Fibroblast of upper back skin (primary cell): ENCODE data around the gene OR4D9.
"Not testable (repeated sequence)": the region's sequence is repeated elsewhere in the genome, so short reads cannot be mapped to it uniquely, and the experiment has no call there.

Experiments used
- DNase-seq: peaks from one replicate; pipeline ENCODE4 v3.0.0-alpha.2; 2013

OR4D9 gene

DNA sequence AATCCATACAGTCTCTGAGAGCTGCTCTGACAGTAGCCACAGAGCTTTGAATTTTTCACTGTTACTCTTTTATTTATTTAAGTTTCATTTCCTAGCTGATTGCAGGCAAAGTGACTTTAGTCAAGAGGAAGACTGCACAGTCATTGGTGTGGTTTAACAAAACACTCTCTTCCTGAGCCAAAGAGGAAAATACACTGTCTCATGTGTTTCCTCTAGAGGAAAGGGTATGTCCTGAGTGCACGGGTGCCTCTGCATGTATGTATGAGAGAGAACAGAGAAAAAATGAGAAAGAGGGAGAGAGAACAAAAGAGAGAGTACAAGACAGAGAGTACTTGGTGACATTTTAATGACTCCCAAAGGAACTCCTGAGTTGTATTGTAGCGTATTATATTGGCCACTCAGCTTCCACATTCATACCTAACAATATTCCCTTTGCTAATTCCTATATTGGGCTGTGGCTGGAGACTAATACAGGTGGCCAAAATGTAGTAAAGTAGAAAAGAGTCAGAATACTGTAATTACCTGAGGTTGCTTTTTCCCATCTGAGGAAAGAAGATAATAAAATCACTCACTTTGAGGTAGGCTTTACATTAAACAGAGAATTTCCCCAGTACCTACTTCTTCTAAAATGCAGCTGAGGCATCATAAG is at the start of gene OR4D9:
TSS of gene OR4D9 (plus strand) at position 599 of the 649 bp plus-strand sequence. CDS start 3,374 bp downstream, outside the sequence.
- DNase-seq: no peak

DNA sequence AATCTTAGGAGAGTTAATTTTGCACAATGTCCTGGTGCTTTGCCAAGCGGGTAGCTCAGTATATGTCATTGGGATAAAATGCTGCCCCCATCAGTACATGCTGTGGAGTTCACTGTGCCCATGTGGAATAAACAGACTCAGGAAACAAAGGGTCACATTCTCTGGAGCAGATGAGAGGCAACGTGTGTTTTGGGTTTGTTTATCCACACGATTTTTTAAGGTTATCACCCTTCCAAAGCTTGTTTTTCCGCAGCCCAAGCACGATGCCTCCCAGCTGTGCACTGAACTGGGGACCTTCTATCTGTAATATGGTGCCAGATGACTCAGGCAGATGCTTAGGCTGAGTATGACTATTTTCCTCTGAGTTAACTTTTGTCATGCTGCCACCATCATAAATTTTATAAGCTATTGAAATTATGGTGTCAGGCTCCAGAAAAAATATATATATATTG is 48.1 kb upstream of the OR4D9 start:
- no peak for DNase-seq

DNA sequence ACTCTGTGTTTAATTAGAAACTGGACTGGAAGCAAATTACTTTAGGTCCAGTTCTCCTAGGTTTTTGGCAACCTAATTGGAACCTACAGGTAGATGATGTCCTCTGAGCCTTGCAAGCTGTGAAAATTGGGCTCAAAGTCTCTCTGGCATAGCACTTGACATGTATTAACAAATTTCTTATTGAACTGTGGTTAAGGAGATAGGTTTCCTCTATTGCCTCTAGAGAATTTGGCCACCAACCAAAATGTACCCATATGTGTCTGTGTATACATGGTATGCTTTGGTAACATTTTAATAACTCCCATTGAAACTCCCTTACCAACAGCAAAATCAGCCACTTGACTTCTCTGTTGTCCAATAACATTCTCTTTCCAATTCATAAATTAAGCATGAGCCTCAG is 38.3 kb upstream of the OR4D9 start, which contains the start of gene OR4D10:
TSS of gene OR4D10 (plus strand) at position 301 of the 400 bp plus-strand sequence. CDS start 4,115 bp downstream, outside the sequence.
- DNase-seq: no peak

DNA sequence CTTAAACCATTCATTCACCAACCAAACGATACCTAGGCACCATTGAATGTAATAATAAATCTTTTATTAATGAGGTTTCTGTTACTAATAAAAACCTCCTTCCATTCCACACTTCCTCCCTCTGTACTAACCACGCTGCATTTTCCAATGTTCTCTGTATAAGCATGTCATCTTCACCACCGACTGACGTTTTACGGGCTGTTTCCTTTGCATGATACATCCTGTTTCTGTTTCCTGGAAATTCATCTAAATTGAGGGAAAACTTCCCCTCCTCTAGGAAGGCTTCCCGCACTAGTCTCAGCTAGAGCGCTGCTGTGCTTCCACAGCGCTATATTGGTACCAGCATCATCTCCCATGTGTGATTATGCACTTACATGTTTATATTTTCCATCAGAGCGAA is 36.2 kb upstream of the OR4D9 start:
- DNase-seq: no peak

DNA sequence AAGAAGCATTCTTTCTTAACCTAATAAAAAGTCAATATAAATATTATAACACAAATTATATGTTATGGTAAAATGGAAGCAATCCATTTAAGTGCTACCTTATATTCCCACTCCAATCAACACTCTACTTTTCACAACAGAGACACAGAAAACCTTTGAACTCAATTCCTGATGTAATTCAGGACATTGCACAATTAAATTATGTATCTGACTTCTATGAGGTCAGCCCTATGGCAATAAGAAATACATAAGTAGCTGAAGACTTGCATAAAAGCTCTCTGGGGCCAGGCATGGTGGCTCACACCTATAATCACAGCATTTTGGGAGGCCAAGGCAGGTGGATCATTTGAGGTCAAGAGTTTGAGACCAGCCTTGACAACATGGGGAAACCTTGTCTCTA is 31.4 kb upstream of the OR4D9 start:
- DNase-seq: no peak

DNA sequence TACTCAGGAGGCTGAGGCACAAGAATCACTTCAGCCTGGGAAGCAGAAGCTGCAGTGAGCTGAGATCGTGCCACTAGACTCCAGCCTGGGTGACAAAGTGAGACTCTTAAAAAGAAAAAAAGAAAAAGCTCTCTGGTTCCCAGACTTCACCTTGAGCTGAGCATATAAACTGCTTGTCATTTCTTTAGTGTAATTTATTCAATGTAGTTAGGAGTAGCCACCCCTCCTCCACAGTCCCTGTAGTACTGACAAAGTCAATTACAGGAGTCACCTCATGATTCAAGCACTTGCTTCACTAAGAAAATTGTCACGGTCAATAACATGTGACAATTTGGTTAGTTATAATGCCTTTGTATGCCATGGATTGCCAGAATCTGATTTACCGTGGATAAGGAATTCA is 31.0 kb upstream of the OR4D9 start:
- no peak for DNase-seq

DNA sequence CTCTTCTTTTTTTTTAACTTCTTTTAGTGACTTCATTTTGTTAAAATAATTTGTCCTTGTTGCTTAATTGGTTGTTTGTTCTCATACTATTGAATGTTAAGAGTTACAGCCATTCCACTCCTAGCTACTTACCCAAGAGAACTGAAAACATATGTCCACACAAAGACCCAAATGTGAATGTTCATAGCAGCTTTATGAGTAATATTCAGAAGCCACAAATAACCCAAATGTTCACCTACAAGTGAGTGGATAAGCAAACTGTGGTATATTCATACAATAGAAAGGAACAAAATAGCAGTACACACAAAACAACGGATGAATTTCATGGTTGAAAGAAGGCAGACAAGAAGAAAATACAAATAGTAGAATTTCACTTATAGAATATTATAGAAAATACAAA is 9.4 kb upstream of the OR4D9 start:
- no peak for DNase-seq

DNA sequence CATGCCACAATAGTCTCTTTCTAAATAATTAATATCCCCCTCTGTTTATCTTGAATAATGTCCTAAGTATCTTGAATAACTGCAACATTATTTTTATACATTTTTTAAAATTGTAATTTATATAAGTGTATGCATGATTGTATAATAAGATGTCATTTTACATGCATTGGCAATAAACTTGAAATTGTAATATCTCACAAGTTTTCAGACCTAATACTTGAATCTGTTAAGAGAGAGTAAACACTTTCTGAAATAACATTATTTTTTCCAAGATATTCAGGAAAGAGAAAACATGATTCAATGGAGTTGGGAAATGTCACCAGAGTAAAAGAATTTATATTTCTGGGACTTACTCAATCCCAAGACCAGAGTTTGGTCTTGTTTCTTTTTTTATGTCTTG is 8.1 kb upstream of the OR4D9 start, which contains the start of gene OR4D11:
TSS of gene OR4D11 (plus strand) at position 301 of the 400 bp plus-strand sequence. CDS start at position 301, 0 bp downstream.
- no peak for DNase-seq

DNA sequence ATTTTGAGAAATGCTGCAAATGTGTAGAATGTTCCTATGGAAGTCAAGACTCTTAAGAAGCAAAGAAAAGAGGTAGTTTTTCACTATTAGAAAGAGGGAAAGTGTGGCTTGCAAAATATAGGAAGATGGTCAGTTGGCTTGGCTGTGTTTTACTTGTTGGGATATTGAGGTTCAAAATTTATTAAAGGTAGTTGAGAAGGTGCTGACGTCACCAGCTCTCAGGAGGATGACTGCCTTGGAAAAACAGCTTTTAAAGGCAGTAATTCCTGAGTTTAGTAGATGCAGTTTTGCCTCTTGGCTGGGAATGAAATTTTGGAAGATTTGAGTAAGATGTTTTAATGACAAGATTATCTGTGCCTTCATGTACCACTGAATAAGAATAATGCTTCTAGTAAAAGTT is 336 bp downstream of the OR4D9 start:
- DNase-seq: no peak

DNA sequence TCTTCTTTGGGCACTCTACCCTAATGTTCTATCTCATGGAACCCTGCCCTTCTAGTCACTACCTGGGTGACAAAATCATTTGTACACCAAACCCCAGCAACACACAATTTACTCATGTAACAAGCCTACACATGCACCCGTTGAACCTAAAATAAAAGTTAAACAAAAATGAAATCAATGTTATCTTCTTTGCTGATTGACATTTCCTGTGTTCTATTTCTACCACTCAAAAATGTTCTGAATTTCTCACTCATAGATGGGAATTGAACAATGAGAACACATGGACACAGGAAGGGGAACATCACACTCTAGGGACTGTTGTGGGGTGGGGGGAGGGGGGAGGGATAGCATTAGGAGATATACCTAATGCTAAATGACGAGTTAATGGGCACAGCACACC is 8.8 kb downstream of the OR4D9 start:
- DNase-seq: not testable (repeated sequence)

DNA sequence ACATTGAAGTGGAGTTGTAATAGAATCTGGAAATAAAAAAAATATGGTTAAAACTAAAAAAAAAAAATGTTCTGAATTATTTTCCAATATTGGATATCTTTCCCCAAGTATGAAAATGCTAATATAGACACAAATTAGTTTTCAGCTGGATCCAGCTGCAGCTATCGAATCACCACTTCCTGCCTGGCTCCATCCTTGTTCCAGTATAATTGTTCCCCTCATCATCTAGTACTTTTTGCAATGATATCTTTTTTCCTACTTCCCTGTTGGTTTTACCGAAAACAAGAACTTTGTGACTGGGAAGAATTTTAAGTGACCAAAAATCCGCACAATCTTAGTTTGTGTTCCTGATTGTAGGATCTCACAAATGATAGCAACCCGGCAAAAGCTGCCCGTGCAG is 9.4 kb downstream of the OR4D9 start:
- DNase-seq: no peak

DNA sequence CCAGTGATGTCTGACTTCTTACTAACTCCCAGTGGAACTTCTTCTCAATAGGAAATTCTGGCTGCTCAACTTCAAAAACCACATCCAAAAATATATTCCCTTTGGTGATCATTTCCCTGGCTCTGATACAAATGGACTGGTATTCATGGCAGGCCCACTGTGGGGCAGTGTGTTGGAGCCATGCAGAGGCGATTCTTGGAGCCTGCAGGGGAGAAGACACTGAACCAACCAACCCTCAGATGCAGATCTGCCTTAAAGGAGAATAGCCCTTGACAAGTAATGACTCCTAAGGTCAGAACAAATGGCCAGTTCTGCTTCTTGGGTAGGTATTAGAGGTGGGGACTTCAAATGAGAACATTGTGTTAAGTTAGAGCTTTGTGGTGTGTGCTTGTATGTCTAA is 12.2 kb downstream of the OR4D9 start:
- no peak for DNase-seq

DNA sequence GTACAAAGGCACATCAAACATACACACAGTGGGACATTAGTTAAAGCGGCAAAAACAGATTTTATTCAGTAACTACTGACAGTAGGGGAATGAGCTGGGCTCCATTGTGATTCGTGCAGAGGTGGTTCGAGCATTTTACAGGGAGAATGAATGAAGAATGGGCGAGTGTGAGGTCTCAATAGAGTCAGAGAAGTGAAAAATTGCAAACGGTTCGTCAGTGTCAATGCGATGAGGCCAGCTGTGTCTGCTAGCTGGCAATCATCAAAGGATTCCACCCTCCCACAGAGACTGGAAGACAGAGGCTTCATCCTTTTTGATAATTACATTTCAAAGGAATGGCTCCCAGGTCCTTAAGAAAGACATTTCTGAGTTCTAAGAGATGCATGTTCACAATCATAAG is 17.4 kb downstream of the OR4D9 start:
- DNase-seq: no peak

DNA sequence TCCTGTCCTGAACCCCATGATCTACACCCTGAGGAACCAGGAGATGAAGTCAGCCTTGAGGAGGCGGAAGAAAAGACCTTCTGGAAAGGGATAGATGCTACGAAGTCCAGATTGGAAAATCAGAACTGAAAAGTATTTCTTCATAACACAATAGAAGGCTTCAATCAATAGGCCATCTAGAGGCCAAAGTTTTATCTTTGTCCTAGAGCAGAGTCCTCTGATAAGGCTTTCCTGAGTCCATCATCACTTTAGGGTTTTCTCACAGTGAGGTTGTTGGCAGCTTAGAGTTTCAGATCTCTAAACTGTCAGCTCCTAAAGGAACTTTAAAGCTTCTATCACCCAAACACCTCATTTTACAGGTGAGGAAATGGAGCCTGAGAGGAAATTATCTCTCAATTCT is 21.3 kb downstream of the OR4D9 start:
- DNase-seq: no peak

DNA sequence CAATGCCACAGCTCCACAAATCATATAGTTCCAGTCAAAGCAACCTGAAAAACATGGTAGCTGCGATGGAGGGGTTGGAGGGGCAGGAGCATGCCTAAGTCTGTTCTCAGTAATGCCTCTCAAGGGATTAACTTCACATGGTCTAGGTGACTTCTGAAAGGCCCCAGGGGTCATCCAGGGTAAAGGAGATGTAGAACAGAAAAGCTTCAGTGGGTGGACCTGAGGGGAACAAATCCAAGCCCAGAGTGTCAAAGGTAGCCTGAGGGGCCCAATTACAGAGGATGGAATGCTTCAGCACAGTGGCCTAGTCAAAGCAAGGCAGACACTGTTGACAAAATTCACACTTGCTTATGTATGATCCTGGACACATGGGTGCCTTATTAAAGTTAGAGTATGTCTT is 23.3 kb downstream of the OR4D9 start:
- no peak for DNase-seq

DNA sequence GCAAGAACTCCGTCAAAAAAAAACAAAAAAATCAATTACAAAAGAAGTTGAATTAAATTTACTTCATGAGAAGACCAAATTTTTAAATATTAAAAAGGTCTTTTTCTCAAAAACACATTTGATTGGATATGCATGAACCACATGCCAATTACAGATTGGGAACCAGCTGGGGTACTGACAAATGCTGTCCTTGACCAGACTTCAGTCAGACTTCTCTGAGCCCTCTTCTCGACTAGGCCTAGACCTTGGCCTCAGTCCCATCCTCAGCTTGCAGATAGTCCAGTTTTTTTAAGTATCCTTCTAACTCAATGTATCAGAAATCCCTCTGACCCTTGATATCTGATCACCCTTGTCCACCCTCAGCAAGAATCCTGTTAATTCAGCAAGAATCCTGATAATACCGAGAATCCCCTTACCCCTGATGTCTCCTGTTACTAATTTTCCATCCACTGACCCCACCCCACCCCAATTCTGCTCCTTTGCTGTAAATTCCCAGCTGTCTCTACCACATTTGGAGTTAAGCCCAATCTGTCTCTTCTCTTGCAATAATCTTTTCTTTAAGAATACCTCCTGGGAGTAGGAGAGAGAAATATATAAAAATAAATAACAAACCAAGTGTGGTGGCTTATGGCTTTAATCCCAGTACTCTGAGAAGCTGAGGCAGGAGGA is 30.9 kb downstream of the OR4D9 start:
- DNase-seq: no peak

DNA sequence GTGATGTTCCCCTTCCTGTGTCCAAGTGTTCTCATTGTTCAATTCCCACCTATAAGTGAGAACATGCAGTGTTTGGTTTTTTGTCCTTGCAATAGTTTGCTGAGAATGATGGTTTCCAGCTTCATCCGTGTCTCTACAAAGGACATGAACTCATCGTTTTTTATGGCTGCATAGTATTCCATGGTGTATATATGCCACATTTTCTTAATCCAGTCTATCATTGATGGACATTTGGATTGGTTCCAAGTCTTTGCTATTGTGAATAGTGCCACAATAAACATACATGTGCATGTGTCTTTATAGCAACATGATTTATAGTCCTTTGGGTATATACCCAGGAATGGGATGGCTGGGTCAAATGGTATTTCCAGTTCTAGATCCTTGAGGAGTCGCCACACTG is 32.4 kb downstream of the OR4D9 start:
- DNase-seq: not testable (repeated sequence)

DNA sequence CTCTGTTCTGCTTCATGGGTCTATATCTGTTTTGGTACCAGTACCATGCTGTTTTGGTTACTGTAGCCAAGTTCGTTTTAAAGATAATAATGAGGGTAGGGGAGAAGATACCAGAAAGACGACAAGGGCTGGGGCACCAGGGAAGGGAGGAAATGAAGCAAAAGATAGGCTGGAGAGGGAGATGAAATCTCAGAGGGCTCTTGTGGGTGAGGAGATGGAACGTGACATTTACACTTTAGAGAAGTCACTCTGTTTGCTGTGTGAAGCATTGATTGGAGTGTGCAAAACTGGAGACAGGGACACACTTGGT is 33.5 kb downstream of the OR4D9 start:
- no peak for DNase-seq

DNA sequence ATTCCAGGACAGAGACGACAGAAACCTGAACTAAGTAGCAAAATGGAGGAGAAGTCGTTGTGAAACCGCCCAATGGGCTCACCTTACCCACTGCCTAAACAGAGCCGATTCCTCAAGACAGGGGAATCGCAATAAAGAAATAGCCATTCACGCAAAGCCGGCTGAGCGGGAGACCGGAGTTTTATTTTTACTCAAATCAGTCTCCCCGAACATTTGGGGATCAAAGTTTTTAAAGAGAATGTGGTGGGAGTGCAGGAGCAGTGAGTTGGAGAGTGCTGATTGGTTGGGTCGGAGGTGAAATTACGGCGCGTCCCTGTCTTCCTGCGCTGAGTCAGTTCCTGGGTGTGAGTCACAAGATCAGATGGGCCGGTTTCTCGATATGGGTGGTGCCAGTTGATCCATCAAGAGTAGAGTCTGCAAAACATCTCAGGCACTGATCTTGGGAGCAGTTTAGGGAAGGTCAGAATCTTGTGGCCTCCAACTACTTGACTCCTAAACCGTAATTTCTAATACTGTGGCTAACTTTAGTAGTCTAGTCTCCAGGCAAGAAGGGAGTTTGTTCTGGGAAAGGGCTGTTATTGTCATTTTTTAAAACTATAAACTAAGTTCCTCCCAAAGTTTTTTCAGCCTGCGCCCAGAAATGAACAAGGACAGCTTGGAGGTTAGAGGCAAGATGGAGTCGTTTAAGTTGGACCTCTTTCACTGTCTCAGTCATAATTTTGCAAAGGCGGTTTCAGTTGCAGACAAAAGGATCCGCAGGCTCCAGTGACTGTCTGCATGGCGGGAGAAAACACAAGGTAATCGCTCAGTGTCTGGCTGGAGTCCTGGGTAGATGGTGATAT is 34.1 kb downstream of the OR4D9 start:
- DNase-seq: no peak

DNA sequence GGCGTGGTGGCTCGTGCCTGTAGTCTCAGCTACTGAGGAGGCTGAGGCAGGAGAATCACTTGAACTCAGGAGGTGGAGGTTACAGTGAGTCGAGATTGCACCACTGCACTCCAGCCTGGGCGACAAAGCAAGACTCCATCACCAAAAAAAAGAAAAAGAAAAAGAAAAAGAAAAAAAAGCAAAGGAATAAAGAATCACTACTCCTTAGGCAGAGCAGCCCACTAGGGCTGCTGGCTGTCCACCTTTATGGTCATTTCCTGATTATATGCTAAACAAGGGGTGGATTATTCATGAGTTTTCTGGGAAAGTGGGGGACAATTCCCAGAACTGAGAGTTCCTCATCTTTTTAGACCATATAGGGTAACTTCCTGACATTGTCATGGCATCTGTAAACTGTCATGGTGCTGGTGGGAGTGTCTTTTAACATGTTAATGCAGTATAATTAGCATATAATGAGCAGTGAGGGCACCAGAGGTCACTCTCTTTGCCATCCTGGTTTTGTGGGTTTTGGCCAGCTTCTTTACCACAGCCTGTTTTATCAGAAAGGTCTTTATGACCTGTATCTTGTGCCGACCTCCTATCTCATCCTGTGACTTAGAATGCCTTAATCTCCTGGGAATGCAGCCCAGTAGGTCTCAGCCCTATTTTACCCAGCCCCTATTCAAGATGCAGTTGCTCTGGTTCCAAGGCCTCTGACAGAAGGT is 36.4 kb downstream of the OR4D9 start:
- not testable (repeated sequence) for DNase-seq

DNA sequence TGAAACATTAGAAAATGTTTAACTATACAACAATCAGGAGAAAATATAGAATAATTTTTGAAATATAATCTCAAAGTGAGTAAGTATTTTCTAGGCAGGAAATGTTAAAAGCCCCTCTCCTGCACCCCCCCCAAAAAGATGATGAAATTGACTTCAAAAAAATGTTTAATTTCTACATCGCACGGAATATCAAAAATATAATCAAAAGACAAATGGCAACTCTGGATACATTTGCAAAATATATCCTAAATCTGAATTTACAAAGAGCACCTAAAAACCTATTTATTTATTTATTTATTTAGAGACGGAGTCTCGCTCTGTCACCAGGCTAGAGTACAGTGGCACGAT is 36.9 kb downstream of the OR4D9 start:
- no peak for DNase-seq

DNA sequence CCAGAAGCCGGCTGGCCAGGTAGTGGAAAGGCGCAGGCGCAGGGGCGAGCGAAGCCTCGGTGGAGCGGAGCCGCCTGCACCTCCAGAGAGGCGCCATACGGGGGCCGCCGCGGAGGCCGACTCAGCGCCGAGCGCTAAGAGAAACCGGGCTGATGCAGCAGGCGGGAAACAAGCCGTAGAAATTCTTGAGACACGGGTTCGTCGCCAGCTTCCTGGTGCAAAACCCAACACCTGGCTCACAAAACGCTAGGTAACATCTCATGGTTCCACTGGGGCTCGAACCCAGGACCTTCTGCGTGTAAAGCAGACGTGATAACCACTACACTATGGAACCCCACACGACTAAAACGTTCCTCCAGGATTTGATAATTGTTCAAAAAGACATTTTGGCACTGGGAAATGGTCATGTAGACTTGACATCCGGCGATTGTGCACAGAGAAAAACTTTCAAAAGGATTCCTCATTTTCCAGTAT is 39.1 kb downstream of the OR4D9 start:
- DNase-seq: peak; percentile 98
